Body of pancreas (tissue), 4 donors: Measurements from ENCODE around the gene GANAB.

Experiments used
- POLR2A ChIP-seq, 3 donors: fragments of 450-650 bp; IDR thresholded peaks; one replicate each; pipeline ENCODE4 v1.6.1; 2016; ENCODE audit warnings: antibody characterized with exemption in 3 of 3, mild to moderate bottlenecking in 2 of 3
- TF ChIP-seq, protein P1 (sequence below), 7 experiments: fragments of 450-650 bp in 4 of 7; fragments of 200-600 bp in 3 of 7; sonication (generic) in 3 of 7; IDR thresholded peaks; one replicate each; pipeline ENCODE4 v1.5.1; 2016 to 2019; ENCODE audit warnings: antibody characterized with exemption in 7 of 7

DNA sequence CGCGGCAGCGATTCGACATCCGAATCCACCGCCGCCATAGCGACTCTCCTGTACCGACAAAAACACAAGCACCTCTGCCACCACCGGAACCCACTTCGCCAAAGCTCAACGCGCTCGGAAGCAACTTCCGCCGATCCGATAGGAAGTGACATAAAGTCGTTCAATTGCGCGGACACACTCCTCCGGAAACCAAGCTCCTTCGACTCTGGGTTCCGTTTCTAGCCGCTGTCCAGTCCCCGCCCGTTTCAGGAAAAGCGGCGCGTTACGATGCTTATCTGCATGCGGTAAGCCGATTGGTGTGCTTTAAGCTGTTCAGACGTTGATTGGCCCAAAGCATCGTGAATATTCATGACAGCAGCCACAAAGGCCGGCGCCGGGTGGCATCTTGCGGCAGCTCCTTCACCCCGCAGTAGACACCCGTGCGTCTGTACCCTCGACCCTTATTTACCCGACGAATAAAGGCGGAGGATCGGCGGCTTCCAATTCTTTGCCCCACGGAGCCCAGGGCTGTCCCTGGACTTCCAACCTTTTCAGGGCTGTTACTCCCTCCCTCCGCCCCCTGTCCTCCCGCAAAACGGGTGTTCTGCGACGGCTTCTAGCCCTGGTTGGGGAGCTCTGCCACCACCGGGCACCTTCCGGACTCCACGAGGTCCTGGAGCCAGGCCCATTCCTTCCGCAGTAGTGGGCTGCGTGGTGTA is 54.8 kb downstream of the GANAB start, which contains the start of gene TUT1:
- peak; percentile 82 to 96 (median 95) for TF ChIP-seq POLR2A (IDR thresholded peaks at IDR 0.05)
- TF ChIP-seq, protein P1, sequence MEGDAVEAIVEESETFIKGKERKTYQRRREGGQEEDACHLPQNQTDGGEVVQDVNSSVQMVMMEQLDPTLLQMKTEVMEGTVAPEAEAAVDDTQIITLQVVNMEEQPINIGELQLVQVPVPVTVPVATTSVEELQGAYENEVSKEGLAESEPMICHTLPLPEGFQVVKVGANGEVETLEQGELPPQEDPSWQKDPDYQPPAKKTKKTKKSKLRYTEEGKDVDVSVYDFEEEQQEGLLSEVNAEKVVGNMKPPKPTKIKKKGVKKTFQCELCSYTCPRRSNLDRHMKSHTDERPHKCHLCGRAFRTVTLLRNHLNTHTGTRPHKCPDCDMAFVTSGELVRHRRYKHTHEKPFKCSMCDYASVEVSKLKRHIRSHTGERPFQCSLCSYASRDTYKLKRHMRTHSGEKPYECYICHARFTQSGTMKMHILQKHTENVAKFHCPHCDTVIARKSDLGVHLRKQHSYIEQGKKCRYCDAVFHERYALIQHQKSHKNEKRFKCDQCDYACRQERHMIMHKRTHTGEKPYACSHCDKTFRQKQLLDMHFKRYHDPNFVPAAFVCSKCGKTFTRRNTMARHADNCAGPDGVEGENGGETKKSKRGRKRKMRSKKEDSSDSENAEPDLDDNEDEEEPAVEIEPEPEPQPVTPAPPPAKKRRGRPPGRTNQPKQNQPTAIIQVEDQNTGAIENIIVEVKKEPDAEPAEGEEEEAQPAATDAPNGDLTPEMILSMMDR (IDR thresholded peaks at IDR 0.05) = peak in 3 of 7 experiments; percentile 6 to 17 (median 11)
